ENCODE data around the gene UQCRFS1.
"Not testable (repeated sequence)": the region's sequence is repeated elsewhere in the genome, so short reads cannot be mapped to it uniquely, and the experiment has no call there.

The UQCRFS1 gene

DNA sequence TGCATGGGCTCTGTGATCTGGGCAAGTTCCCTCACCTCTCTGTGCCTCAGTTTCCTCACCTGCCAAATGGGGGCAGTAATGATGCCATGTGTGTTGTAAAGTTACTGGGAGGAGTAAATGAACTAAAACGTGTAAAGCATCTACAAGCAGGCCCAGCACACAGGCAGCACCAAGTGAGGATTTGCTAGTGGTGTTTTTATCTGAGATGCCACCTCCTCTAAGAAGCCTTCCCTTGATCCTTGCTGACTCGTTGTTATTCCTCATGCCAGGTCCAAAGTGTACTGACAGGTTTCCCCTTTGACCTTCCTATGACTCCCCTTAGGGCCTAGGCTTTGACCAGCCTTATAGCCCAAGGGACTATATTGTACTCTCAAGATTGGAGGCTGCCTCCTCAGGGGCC lies 1.5 kb upstream of the UQCRFS1 start:
- no peak for DNase-seq (ENCODE audit: low spot score)

DNA sequence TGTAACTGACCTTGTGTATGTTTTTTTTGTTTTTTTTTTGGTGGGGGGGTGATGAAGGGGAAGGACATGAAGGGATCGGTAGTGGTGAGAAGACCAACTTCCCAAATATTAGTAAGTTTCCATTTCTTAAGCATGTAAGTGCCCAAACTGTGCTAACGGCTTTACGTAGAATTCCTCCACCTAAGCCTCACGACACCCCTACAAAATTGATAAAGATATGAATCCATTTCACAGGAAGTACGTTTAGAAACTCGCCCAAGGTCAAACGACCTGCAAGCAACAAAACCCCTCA lies 649 bp downstream of the UQCRFS1 start:
- no peak for DNase-seq (ENCODE audit: low spot score)

- DNase-seq (ENCODE audit: low spot score), result no peak
These were observed 1.2 kb downstream of the UQCRFS1 start for GRCh38 chr19:29211562-29212355.

GRCh38 chr19:29211041-29211440 lies 1.9 kb downstream of the UQCRFS1 start:
- not testable (repeated sequence) for DNase-seq (ENCODE audit: low spot score)

DNA sequence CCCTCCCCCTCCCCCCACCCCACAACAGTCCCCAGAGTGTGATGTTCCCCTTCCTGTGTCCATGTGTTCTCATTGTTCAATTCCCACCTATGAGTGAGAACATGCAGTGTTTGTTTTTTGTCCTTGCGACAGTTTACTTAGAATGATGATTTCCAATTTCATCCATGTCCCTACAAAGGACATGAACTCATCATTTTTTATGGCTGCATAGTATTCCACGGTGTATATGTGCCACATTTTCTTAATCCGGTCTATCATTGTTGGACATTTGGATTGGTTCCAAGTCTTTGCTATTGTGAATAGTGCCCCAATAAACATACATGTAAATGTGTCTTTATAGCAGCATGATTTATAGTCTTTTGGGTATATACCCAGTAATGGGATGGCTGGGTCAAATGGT lies 2.4 kb downstream of the UQCRFS1 start:
- not testable (repeated sequence) for DNase-seq (ENCODE audit: low spot score)

GRCh38 chr19:29207403-29208187 lies 5.4 kb downstream of the UQCRFS1 start:
- not testable (repeated sequence) for DNase-seq (ENCODE audit: low spot score)

DNA sequence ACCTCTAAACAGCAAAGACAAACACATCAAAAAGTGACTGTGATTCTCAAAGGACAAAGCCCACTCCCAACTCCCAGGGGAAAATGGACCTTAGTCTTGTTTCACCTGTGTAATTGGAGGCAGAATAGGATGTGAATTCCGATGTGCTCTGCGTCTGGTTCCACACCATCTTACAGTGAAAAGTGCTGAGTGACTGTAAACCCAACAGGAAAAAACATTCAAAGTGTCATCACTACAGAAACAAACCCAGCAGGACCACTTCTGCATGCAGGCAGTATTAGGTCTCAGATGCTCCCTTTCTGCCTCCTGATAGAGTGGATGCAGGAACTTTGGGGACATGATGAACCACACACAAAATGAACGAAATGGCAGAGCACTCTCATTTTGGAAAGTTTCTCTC lies 6.5 kb downstream of the UQCRFS1 start:
- no peak for DNase-seq (ENCODE audit: low spot score)

GRCh38 chr19:29202281-29202680 lies 10.7 kb downstream of the UQCRFS1 start:
- no peak for DNase-seq (ENCODE audit: low spot score)

DNA sequence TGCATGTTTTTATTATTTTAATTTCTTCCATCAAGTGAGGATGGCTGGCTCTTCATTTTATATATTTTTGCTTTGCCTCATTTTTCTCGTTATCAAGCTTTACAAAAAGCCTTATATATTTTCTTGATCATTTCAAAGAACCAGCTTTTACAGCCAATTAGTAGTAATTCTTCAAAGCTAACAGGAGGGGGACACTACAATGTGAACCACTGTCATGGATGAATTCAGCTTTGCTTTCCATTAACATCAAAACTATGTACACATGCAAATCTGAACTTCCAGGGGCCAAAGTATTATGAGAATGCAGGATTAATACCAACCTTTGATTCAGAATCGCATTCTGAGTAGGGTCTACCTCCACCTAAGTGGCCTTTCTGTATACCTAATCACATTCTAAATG lies 11.1 kb downstream of the UQCRFS1 start:
- DNase-seq (ENCODE audit: low spot score), result no peak

GRCh38 chr19:29194658-29195057 lies 18.3 kb downstream of the UQCRFS1 start:
- DNase-seq (ENCODE audit: low spot score), result no peak

DNA sequence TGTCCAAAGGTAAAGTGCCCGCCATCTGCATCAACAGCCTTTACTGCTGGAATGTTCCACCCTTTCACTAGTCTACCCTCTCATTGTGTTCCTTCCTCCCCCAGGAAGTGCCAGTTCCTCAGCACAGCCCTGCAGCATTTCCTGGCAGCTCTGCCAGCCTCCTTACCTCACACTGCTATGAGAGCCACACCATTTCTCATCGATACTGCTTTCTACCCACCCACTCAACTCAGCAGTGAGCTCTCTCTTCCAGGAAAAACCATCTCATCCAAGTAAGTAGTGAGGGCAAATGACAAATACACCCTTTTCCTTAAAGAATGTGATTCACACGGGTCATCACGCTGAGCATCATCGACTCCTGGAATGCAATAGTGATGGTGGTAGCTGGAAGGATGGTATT lies 19.8 kb downstream of the UQCRFS1 start:
- DNase-seq (ENCODE audit: low spot score), result no peak

DNA sequence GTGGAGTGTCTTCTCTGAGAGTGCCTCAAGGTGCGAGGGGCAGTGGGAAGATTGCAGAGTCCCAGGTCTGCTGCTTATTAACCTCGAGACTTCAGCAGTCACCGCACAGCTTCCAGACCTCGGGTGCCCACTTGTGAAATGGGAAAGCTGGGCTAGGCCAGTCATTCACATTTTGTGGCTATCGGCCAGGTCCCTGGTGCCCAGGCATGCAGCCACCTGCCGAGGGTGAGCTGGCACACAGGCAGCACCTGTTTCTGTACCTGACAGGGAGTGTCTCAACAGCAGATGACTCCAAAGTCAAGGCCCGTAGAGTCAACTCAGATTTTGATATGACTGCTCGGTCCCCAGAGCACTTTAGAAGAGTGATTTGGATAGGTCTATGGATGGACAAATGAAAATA lies 21.9 kb downstream of the UQCRFS1 start:
- no peak for DNase-seq (ENCODE audit: low spot score)

GRCh38 chr19:29189033-29189360 lies 24.0 kb downstream of the UQCRFS1 start:
- no peak for DNase-seq (ENCODE audit: low spot score)

DNA sequence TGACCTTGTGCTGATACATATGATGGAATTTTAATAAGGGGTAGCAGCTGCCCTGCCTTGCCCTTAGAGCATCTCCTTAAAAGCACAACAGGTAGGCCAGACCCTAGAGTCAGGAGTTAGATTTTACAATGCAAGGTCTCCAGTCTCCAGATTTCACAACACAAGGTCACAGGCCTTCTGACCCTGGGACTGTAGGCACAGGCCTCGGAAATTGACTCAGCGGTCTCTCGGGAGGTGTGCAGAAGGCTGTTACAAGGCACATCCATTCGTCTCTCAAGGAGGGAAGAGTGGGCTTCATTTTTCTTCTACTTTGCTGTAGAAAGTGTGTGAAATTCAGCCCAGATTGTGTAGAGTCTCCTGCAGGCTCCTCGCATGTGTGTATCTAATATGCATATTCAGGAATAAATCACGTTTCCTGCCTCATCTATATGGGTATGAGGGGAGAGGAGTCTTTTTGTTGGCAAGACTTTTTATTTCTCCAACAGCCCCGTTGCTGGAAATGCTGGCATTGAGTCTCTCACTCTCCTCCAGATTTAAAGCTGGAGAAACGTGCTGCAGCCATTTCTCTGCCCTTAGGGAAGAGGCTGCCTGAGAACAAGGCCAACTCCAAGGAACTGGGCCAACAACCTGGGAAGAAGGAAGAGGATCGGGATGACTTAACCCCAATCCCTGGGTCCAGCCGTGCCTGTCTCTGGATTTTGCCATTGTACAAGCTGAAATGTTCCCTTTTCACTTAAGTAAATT lies 24.5 kb downstream of the UQCRFS1 start:
- no peak for DNase-seq (ENCODE audit: low spot score)

- no peak for DNase-seq (ENCODE audit: low spot score)
These were observed 25.3 kb downstream of the UQCRFS1 start for GRCh38 chr19:29187676-29188075.

DNA sequence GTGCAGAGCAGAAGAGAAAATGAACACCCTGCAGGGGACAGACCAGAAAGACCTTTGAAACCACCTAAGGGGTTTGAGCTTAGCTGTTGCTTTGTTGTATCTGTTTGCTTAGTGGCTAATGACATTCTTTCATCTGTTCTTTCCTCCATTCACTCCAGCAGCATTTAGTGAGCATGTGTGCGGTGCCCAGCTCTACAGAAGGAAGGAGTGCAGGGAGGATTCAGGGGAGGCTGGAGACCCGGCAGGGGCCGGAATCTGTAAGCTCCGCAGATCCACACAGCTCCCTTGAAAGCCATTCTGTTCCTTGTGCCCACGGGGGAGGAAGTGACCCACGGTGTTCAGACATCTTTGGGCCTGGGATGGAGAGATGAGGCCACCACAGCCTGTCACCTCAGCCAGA lies 27.5 kb downstream of the UQCRFS1 start:
- DNase-seq (ENCODE audit: low spot score), result no peak

DNA sequence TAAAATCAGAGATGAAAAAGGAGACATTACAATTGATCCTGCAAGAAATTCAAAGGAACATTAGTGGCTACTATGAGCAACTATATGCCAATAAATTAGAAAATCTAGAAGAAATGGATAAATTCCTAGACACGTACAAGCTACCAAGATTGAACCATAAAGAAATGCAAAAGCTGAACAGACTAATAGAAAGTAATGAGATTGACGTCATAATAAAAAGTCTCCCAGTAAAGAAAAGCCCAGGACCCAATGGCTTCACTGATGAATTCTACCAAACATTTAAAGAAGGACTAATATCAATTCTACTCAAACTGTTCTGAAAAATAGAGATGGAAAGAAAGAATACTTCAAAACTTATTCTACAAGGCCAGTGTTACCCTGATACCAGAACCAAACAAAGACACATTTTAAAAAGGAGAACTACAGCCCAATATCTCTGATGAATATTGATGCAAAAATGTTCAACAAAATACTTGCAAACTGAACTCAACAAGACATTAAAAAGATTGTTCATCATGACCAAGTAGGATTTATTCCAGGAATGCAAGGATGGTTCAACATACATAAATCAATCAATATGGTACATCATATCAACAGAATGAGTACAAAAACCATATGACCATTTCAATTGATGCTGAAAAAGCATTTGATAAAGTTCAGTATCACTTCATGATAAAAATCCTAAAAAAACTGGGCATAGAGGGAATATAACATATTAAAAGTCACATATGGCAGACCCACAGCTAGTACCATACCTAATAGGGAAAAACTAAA lies 35.8 kb downstream of the UQCRFS1 start:
- DNase-seq (ENCODE audit: low spot score), result no peak

GRCh38 chr19:29173896-29174295 lies 39.1 kb downstream of the UQCRFS1 start:
- DNase-seq (ENCODE audit: low spot score), result no peak

GRCh38 chr19:29172302-29172701 lies 40.6 kb downstream of the UQCRFS1 start:
- DNase-seq (ENCODE audit: low spot score), result no peak

DNA sequence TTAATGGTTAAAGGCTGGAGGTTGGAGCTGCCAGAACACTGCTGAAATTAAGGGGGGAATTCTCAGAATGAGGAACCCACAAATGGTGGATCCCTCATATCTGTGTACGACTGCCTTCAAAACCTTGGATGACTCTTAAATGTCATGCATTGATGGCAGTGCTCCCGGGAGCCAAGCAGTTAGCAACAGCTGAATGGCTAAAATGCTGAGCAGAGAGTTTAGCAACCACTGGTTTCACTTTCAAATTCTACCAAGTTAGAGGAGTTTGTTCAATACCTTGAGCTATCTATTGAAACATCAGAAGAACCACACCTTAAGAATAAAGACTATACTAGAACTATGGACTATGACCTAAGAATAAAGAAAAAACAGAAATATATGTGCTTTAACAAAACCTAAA lies 41.4 kb downstream of the UQCRFS1 start:
- DNase-seq (ENCODE audit: low spot score), result no peak

GRCh38 chr19:29170554-29170953 lies 42.4 kb downstream of the UQCRFS1 start:
- no peak for DNase-seq (ENCODE audit: low spot score)

DNA sequence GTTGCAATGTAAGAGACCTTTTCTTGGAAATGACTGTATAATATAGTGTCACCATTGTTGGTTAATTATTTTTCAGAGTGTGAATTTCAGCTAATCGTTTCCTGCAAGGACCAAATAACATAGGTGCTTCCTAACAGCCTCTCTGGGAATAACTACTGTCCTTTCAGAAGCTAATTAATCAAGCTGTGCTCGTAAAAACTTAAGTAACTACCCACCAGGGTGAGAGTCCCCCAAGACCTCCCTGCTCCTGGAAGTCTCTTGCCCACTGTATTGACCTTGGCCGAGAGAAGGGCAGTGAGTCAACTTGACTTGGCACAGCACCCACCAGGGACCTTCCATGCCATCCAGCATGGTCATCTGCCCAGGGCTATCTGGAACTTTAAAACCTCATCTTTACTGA lies 50.3 kb downstream of the UQCRFS1 start:
- DNase-seq (ENCODE audit: low spot score), result no peak

Measured in globus pallidus (tissue), 1 donor.